NOMO-1 (cell line): ENCODE data around the gene MTHFD2L.
"Not testable (repeated sequence)": the region's sequence is repeated elsewhere in the genome, so short reads cannot be mapped to it uniquely, and the experiment has no call there.

Source experiments
- DNase-seq, 2 experiments: peaks; one replicate each; lab custom pipeline; 2025; ENCODE audit not compliant: unreplicated experiment in 2 of 2; lab: John Stamatoyannopoulos, UW

Gene MTHFD2L

GRCh38 chr4:74181219-74181618 is 23.3 kb downstream of the MTHFD2L start:
- no peak for DNase-seq

DNA sequence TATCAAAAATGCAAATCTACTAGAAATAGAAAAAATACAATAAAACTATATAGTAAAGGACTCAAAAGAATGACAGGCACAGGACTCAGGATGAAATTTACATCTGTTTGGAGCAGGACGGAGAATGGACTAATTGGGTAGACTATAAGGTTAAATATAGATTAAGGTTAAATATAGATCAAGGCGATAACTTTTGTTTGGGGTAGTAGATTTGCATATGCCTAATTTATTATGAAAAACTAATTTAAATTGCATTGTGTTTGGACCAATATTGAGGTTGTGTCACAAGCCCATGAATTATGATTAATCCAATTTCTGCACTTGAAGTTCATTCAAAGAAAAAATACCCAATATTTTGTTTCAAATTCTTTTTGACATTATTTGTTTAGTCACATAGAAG is 31.0 kb downstream of the MTHFD2L start:
- DNase-seq: no peak

DNA sequence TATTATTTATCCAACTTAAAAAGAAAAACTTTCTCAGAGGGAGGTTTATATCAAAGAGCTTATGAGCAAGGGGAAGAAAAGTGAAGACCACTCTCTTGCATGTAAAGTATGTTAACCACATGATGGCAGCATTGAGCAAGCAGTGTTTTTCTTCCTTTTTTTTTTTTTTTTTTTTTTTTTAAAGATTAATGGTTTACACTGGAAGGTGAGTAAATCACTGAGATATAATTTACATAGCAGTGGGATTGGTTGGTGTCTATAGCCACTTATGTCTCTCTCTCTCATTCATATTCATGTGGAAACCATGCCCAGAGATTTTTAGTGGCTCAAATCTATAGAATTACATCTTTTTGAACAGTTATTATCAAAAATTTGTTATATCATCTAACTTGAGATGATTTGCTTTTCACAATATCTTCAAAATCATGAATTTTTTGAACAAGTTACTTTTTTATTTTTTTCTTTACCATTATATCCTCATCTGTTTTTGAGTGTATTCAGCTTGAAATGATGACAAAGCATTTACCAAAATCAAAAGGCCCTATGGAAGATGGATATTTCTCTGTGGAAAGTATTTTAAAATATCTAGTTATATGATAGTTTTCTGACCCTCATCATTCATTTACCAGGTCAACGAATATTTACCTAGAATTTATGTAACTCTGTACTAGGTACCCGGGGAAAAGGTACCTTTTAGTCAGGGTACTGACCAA is 31.6 kb downstream of the MTHFD2L start:
- DNase-seq: peak in 1 of 2 experiments; percentile 66

DNA sequence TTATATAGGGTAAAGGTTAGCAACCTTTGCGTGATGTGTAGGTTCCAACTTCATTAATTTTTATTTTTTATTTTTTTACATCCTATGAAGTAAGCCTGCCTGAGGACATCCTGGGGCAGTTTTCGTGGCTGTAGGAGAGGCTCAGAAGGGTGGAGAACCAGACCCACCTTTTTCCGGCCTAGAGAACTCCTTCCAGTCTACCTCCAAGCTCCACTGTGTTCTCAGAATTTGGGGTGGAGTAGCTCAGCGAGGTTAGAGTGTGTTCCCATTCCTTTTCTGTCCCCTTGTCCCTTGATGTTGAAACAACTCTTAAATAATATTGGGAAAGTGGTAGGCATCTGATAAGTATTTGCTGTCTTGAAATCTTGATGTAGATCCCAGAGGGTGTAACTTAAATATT is 32.4 kb downstream of the MTHFD2L start:
- DNase-seq: no peak

DNA sequence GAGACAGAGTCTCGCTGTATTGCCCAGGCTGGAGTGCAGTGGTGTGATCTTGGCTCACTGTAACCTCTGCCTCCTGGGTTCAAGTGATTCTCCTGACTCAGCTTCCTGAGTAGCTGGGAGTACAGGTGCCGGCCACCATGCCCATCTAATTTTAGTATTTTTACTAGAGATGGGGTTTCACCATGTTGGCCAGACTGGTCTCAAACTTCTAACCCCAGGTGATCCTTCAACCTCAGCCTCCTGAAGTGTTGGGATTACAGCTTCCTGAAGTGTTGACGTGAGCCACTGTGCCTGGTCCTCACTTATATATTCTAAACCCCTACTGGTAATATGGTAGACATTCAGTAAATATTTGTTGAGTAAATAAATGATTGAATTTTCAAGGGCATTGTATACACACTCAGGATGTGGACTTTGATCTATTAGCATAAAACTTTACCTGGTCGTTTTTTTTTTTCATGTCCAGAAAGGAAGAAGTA is 33.0 kb downstream of the MTHFD2L start:
- DNase-seq: no peak

GRCh38 chr4:74197080-74197479 is 39.2 kb downstream of the MTHFD2L start:
- no peak for DNase-seq

GRCh38 chr4:74202062-74202586 is 44.2 kb downstream of the MTHFD2L start:
- DNase-seq: no peak

- DNase-seq: no peak
Measured at GRCh38 chr4:74203467-74203866, 45.5 kb downstream of the MTHFD2L start.

GRCh38 chr4:74205046-74205445 is 47.1 kb downstream of the MTHFD2L start:
- no peak for DNase-seq

- no peak for DNase-seq
Measured at GRCh38 chr4:74205559-74205958, 47.6 kb downstream of the MTHFD2L start.

DNA sequence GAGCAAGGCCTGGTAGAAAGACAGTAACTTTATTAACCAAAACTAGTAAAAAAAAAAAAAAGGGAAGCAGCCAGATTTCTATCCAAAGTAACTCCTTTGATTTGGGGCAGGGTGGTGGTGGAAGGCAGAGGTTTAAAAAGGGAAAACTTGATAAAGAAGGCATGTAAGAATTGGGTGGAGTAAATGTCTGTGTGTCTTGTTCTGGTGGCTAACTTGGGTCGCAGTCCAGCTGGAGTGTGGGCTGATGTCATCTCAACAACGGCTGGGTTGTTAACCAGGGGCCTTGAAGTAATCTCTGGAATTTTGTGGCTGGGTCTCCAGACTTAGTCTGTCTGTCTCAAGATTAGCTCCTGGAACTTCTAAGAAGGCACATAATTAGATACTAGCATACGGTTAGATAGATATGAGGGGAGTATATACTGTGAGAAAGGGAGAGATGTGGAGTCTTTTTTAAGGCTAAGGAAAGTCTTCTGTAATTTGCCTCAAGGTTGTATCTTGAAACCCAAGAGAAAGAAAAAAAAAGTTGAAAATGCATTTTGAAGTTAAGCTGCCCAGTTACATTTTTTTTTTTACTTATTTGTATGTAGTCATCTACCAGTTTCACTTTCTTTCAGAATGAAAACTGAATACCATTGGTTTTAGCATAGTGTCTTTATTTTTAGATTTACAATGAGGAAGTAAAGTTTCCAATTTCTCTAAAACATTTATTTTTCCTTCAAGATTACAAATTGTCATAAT is 48.3 kb downstream of the MTHFD2L start:
- peak in 1 of 2 experiments; percentile 80 for DNase-seq

- DNase-seq: not testable (repeated sequence)
Measured at GRCh38 chr4:74214457-74215159, 56.7 kb downstream of the MTHFD2L start.

GRCh38 chr4:74215236-74215635 is 57.3 kb downstream of the MTHFD2L start:
- not testable (repeated sequence) for DNase-seq

DNA sequence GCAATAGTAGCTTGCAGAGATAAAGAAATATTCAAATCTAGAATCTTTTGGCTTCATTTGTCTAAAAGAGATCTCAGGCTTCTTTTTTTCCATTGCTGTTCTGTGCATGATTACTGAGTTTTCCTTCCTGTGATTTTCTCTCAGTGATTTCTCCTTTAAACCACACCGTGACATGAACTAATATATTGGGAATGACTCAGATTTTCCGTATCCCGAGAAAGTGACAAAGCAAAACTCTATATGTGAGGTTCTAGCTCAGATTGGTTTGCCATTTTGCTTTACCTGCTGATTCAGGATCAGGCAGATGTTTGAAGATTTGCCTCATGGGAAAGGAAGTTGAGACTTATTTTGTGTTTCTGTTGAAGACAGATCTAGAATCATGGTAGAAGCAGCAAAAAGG is 59.4 kb downstream of the MTHFD2L start:
- DNase-seq: no peak

DNA sequence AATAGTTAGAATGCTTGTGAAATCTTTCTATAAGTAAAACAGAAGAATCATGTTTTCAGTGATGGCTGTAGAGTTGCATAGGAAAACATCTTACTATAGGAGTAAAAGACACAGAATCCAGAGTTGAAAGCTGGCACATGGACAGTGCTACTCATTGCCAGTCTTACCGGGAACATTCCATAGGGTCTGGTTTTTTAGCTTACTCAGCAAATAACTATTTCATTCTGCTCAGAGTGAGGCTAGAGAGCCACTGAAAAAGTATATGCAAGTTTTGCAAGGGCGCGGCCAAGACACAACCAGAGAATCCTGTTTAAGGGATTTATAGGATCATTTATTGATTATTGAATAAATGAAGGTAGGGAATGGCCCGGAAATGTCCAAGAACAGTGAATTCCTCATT is 60.3 kb downstream of the MTHFD2L start:
- DNase-seq: no peak

- DNase-seq: no peak
Measured at GRCh38 chr4:74219240-74219639, 61.3 kb downstream of the MTHFD2L start.

GRCh38 chr4:74223098-74223497 is 65.2 kb downstream of the MTHFD2L start:
- no peak for DNase-seq

DNA sequence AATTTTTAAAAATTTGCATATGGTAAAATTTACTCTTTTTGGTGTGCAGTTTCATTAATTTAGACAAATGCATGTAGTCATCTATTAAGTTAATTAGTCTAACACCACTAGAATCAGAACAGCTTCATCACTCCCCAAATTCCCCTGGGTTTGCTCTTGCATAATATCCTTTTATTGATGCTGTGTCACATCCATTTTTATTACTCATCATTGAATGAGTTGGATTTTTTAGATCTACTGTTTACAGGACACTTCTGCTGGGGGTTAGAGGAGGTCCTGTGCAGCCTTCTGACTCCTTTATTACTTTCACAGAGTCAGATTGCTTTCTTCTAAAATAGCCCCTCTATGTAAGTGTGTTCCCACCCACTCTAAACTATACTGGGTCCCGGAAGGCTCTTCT is 65.9 kb downstream of the MTHFD2L start:
- peak in 1 of 2 experiments; percentile 27 for DNase-seq

- DNase-seq: peak; percentile 48 to 57
Measured at GRCh38 chr4:74228691-74229640, 71.0 kb downstream of the MTHFD2L start.

GRCh38 chr4:74230902-74231499 is 73.1 kb downstream of the MTHFD2L start:
- peak; percentile 71 to 89 for DNase-seq
